ENCODE data around the gene PPP2R2C.

PPP2R2C gene

DNA sequence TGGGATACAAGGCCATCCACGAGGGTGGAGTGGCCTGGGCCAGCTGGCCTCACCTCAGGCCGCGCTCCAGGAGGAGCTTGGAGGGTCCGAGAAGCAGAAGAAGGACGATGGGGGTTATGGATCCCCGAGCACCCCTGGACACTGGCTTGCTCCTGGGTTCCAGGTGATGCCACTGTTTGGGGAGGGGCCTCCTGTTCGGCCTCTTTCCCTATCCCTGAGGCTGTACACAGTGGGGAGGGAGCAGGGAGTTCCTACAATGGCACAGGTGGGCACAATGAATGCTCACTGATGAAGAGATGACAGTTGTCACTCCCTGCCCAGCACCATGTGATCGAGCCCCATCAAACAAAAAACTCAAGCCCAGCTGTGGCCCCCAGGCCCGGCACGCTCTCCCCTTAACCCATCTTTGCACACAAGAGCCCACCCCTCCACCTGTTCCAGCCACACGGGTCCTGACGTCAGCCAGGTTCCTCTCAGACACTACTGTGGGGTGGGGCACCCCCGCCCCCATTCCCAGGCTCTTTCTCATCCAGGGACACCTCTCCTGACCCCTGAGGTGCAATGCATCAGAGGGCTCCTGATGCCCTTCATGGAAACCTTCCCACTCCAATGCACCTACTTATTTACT is 132.5 kb downstream of the PPP2R2C start:
- DNase-seq = no peak

DNA sequence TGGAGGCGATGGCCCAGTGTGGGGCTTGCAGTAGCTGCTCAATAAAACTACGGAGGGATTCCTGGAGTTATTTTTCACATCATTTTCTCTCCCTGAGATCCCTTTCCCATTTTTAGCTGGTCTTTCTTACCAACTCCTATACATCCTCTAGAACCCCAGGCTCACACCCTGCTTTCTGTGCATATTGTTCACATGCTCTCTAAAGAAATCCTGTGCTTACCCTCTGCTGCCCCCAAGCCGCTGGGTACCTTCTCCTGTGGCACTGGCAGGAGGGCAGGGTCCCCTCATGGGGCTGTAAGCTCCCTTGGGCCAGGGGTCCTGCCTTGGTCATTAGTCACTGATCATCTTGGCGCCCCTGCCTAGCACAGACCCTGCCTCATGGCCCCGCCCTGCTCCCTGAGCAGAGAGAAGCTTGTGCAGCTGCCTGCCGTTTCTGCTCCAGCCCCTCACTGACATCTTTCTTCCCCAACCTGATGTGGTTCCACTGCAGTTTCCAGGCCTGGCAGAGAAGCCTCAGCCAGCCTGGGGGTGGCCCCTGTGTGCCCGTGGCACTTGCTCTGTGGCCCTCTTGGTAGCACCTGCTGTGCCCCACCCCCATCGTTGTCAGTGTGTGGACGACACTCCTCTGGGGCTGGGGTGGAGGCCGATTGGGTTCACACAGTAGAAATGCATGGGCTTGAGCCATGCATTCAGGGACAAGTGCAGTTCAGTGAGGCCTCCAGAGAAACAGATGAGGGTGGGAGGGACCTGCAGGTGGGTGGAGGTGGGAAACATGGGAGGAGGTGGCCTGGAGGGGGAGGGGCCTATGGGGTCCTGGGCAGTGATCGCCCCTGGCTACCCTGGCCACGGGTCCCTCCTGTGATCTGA is 133.2 kb downstream of the PPP2R2C start:
- DNase-seq = no peak

GRCh38 chr4:6338175-6338950 is 134.1 kb downstream of the PPP2R2C start:
- DNase-seq = no peak

GRCh38 chr4:6337331-6337935 is 135.0 kb downstream of the PPP2R2C start:
- DNase-seq = no peak

- no peak for DNase-seq
Measured at GRCh38 chr4:6336166-6336565, 136.2 kb downstream of the PPP2R2C start.

DNA sequence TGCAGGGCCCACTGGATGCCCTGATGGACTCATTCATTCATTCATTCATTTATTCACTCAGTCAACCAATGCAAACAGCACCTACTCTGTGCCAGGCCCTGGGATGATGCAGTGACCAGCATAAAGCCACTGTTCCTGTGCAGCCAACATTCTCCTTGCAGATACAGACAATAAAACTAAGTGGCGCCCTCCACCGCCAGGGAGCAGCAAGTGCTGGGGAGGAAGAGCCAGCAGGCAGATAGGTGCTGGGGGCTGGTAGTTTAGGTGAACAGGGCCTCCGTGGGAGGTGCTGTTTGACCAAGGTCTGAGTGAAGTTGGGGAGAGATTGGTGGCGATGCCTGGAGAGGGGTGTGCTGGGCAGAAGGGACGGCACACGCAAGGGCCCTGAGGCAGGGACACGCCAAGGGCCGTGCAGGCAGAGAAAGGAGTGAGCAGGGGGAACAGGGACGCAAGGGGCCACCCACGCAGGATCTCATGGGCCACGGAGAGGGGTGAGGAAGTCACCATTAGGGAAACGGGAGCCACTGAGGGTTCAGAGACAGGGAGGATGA is 137.3 kb downstream of the PPP2R2C start:
- DNase-seq = no peak

- no peak for DNase-seq
Measured at GRCh38 chr4:6334203-6334887, 138.1 kb downstream of the PPP2R2C start.

- DNase-seq = no peak
Measured at GRCh38 chr4:6333301-6334202, 138.9 kb downstream of the PPP2R2C start.

DNA sequence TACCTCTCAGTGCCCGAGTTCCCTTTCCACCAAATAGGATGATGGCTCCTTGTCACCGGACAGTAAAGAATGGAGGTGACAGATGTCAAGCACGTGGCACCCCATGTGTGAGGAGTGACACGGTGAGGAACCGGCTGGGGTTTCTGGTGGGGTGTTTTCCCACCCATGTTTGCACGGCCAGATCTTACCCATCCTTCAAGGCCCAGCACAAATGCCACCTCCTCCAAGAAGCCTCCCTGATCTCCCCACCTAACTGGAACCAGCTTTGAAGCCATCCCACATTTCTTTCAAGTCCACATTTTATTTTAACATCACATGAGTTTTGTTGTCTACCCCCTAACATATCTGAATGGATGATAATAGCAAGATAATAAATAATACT is 139.8 kb downstream of the PPP2R2C start:
- DNase-seq = no peak

DNA sequence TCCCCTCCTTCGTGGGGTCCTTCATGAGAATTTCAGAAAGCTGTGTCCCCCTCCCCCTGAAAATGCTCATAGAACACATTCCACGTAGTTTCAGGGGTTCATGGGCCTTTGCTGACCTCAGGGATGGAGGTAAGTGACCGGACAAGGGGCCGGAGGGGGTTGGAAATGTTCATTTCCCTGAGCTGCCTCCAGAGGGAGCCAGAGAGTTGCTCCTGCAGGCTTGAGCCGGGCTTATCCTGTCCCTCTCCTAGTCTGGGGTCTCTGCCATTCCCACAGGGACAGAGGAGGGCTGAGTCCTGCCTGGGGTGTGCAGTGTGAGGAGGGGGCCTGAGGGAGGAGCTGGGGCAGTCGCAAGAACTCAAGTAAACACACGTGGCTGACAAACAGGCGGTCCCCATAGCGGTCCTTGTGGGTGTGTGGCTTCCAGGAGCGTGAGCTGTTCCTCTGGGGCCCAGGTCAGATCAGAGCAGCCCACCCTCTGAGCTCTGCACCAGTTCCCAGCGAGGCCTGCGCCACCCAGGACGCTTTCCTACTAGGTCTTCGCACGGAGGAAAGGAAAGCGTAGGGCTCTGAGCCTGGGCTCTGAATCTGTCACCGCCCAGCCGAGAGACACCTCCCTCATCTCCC is 140.3 kb downstream of the PPP2R2C start:
- no peak for DNase-seq

- DNase-seq = no peak
Measured at GRCh38 chr4:6331468-6331867, 140.9 kb downstream of the PPP2R2C start.

DNA sequence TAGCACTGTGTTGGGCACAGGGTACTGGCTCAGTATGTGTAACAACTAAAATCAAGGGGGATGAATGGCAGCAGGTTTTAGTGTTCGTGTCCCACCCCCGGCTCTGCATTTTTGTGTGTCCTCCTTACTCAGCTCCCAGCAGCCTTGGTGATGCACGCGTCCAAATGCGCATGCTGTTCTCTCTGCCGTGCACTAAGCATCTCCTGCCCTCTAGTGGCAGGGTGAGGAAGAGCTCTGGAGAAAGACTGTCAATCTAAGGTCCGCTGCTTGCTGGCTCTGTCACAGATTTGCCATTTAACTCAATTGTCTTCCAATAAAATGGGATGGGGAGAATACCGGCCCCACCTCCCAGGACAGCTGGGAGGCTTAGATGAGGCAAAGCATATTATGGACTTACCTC is 141.4 kb downstream of the PPP2R2C start:
- DNase-seq = no peak

GRCh38 chr4:6330384-6330767 is 142.0 kb downstream of the PPP2R2C start:
- no peak for DNase-seq

DNA sequence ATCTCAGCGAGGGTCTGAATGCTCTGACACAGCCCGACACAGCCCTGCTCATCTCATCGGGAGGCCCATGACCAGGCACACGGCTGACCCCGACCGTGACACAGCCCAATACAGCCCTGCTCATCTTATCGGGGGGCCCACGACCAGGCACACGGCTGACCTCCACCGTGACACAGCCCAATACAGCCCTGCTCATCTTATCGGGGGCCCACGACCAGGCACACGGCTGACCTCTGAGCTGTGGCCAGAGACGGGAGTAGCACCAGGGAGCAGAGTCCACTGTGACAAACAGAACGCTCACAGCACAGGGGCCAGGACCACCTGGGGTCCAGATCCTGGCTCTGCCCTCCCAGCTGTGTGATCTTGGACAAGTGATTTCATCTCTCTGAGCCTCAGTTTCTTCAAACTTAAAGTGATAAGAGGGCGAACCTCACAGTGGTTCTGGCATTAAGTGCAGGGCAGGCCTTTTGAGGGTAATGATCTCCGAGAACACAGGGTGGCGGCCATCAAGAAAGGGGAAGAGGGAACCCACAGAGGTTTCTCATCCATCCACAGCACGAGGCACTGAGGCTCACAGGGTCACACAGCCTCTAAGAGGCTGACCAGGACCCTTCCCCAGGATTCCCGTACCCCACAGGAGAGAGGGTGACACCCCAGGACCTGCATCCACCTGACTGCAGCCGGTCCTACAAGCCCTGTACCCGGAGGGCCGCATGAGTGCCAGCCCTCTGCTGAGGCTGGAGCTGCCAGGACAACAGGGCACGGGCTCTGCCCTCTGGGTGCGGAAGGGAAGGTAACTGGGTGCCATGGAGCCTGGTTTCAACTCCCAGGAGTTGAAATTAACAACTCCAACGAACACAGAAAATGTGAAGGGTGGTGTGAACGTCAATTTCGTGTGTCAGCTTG is 142.7 kb downstream of the PPP2R2C start:
- no peak for DNase-seq

DNA sequence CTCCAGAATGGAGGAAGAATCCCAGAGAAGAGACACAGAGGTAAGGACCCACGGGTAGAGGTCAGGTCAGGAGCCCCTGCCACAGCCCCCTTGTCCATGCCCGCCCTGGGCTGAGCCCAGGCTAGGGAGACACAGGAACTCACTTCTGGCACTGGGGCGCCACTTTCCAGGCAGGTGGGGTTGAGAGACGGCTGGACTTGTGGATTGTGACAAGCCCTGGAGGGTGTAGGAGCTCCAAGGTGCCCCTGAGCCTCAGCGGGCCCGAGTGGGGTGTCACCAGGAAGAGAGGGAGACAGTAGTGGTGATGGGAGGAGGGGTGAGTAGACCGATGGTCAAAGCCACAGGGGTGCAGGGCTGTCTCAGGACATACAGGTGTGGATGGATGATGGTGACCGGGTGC is 143.9 kb downstream of the PPP2R2C start:
- DNase-seq = no peak

GRCh38 chr4:6327220-6327917 is 145.0 kb downstream of the PPP2R2C start:
- DNase-seq = no peak

DNA sequence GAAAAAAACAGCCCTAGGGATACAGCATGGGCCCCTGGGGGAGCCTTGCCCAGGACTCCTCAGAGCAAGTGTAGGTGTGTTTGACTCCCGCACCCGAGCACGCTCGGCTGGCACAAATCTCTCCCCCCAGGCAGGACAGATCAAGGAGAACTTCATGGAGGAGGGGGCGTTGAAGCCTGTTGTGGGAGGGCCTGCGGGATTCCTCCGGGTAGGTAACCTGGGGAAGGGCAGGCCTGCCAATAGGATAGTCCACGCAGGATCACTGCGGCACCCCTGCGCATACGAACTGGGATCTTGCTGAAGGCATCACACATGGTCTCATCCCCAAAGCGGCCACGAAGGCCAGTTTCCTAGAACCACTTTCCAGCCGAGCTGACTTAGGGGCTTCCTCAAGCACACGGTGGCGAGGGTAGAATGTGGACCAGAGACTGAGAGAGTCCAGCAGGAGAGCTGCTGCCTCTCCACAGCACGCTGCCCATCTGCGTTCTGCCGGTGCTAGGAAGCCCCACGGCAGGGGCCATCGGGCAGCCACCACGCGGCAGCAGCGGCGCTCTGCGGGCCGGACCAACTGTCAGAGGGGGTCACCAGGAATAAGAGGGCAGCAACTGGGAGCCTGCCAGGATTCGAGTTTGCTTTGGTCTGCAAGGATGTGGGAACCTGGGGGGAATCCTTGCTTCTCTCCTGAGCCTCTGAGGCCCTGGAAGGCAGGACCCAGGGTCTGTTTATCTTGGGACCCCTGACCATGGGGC is 145.9 kb downstream of the PPP2R2C start:
- no peak for DNase-seq

- no peak for DNase-seq
Measured at GRCh38 chr4:6325788-6326290, 146.6 kb downstream of the PPP2R2C start.

All from NCI-H446 treated with DMSO at 0.1 percent for 48 hours (cell line).